Skeletal muscle tissue (tissue), 4 donors: Measurements from ENCODE around the gene DDX42. TPM values are rescaled to one million over a fixed set of nuclear protein-coding genes. Genes with fewer than 3 reads are reported as not detected.
A peak's percentile ranks its signal among the peaks of the same experiment; 100 is the strongest.

ENCODE experiments used
- H3K27ac ChIP-seq: one replicate; pipeline ENCODE4 v1.7.0; 2013; ENCODE audit warnings: mild to moderate bottlenecking, low read depth, low read length, inconsistent platforms
- H3K27me3 ChIP-seq, 3 donors: one replicate each; pipeline ENCODE4 v1.7.0; 2013; ENCODE audit warnings: low read length in 3 of 3; ENCODE audit not compliant: control insufficient read depth in 3 of 3, insufficient read depth in 3 of 3
- H3K36me3 ChIP-seq, 3 donors: one replicate each; pipeline ENCODE4 v1.7.0; 2013; ENCODE audit warnings: low read length in 3 of 3; ENCODE audit not compliant: control insufficient read depth in 3 of 3, insufficient read depth in 3 of 3
- H3K4me1 ChIP-seq, 3 donors: one replicate each; pipeline ENCODE4 v1.7.0; 2013; ENCODE audit warnings: low read length in 3 of 3, mild to moderate bottlenecking in 3 of 3; ENCODE audit not compliant: control insufficient read depth in 3 of 3, insufficient read depth in 3 of 3
- H3K4me3 ChIP-seq, 3 donors: one replicate each; pipeline ENCODE4 v1.7.0; 2013; ENCODE audit warnings: low read length in 3 of 3
- H3K9ac ChIP-seq, 3 donors: one replicate each; pipeline ENCODE4 v1.7.0; 2013; ENCODE audit warnings: low read length in 3 of 3, mild to moderate bottlenecking in 3 of 3, moderate library complexity in 2 of 3, low read depth in 1 of 3
- H3K9me3 ChIP-seq, 3 donors: one replicate each; pipeline ENCODE4 v1.7.0; 2013; ENCODE audit warnings: low read length in 3 of 3; ENCODE audit not compliant: control insufficient read depth in 3 of 3
- total RNA-seq: library from RNA; depleted of rRNA; stranded (reverse); fragments of >200 nt; gene quantifications from one replicate; pipeline ENCODE4 v1.2.3, GENCODE V29; 2014
- donor health status: Osteomylitis.

DDX42 gene
- total RNA-seq, 1 donor from 2014 or later, result 69.9 TPM

DNA sequence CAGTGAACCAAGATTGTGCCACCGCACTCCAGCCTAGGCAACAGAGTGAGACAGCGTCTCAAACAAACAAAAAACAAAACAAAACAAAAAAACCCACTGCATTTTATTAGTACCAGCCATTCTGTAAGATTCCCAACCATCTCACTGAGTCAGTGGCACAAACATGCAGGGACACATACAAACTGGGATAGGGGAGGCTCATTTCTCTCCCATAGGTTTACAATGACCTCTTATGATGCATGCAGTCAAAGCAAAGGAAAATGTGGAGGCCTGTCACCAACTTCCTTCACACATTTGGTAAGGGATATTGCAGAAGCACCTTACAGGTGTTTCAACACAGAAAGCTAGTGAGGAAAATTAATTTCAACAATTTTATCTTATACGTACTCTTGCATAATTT, 19.9 kb upstream of the DDX42 start:
- Histone ChIP-seq H3K27ac (no peak overlapping the region), H3K27me3 (no peaks in the 10 kb centered on the region), H3K36me3 (peaks cover 27 to 64% (median 56%) of the 10 kb centered on the region in 3 donors)

DNA sequence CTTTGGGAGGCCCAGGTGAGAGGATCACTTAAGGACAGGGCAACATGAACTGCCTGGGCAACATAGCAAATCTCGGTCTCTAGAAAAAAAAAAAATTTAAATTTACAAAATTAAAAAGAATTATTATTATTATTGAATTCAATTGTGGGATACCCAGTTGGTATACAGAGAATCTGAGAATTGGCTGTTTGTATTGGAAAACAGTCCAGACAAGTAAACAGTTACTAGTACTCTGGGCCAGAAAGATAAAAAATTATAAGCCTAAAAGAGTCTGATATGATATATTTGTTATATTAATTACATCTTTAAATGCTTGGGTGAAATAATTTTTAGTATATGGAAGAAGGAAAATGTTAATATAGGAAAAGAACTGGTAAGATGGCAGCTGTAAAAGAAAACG, 15.5 kb upstream of the DDX42 start:
- H3K4me3 ChIP-seq, result no peak overlapping the region
- H3K9ac ChIP-seq, result no peak overlapping the region
- peaks cover 40 to 65% (median 53%) of the 10 kb centered on the region in 3 donors for H3K36me3 ChIP-seq
- no peaks in the 10 kb centered on the region for H3K27me3 ChIP-seq
- H3K4me1 ChIP-seq, result no peaks in the 10 kb centered on the region
- H3K9me3 ChIP-seq, result no peaks in the 10 kb centered on the region
- H3K27ac ChIP-seq, result no peak overlapping the region

More for the DNA sequence above, 19.9 kb upstream of the DDX42 start:
- no peaks in the 10 kb centered on the region for H3K9me3 ChIP-seq
- no peak overlapping the region for H3K4me3 ChIP-seq
- H3K9ac ChIP-seq, result no peak overlapping the region
- H3K4me1 ChIP-seq, result no peaks in the 10 kb centered on the region

GRCh38 chr17:63760771-63761539, 13.0 kb upstream of the DDX42 start:
- no peak overlapping the region for H3K27ac ChIP-seq
- H3K9me3 ChIP-seq, result no peaks in the 10 kb centered on the region
- H3K4me3 ChIP-seq, result no peak overlapping the region
- H3K9ac ChIP-seq, result no peak overlapping the region
- no peaks in the 10 kb centered on the region for H3K27me3 ChIP-seq
- peaks cover 28 to 56% (median 55%) of the 10 kb centered on the region in 3 donors for H3K36me3 ChIP-seq
- no peaks in the 10 kb centered on the region for H3K4me1 ChIP-seq

DNA sequence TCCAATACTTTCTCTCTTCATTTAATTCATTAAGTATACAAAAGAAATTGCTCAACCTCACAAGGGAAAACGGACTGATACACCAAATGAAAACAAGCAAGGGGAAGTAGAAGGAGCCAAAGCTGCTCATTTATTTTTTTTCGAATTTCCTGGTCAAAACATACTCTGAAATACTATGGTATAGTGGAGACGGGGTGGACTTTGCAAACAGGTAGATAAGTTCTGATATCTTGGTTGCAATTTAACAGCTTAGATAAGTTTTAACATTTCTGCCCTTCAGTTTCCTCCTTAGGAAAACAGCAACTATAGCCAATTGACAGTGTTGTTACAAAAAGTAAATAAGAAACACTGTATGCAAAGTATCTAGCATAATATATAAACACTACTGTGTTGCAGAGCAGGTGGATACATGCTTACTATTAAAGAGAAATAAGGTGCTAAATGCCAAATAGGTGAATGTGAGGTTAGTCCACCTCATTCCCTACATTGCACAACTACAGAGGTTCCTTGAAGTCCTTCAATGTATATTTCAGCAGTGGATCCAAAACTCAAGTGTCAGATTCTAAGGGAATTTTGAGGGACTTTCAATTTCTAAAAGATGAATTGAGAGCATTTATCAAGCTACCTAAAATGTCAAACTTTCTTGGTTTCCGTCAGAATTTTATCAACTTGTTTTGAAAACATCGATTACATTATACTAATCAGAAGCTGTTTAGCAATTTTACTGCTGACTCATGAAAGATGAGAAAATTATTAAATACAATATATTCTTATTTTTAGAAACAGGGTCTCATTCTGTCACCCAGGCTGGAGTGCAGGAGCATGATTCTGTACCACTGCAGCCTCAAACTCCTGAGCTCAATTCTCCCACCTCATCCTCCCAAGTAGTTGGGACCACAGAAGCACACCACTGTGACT, 11.6 kb upstream of the DDX42 start:
- Histone ChIP-seq H3K9me3 (no peaks in the 10 kb centered on the region), H3K36me3 (peaks cover 24 to 44% (median 44%) of the 10 kb centered on the region in 3 donors), H3K27me3 (no peaks in the 10 kb centered on the region), H3K4me3 (no peak overlapping the region), H3K27ac (no peak overlapping the region), H3K9ac (no peak overlapping the region), H3K4me1 (no peaks in the 10 kb centered on the region)

DNA sequence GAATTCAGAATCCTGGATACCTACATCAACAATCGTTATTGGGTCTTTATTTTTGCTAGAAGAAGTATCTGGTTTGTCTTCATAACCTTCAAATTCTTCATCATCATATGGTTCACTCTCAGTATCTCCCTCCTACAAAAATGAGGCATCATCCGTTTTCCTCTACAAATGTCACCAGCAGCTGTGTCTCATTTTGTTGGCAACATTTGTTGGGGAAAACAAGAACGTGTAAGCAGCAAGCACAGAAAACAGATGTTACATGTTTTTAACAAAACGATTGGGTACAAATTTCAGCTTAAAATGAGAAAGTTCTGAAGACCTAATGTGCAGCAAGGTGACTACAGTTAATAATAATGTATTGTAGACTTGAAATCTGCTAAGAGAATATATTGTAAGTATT, 9.3 kb upstream of the DDX42 start:
- no peaks in the 10 kb centered on the region for H3K27me3 ChIP-seq
- no peak overlapping the region for H3K27ac ChIP-seq
- peaks cover 18 to 41% (median 31%) of the 10 kb centered on the region in 3 donors for H3K36me3 ChIP-seq
- no peaks in the 10 kb centered on the region for H3K9me3 ChIP-seq
- H3K9ac ChIP-seq, result no peak overlapping the region
- H3K4me1 ChIP-seq, result no peaks in the 10 kb centered on the region
- H3K4me3 ChIP-seq, result no peak overlapping the region

GRCh38 chr17:63766754-63767153, 7.2 kb upstream of the DDX42 start:
- H3K4me3 ChIP-seq, result no peak overlapping the region
- no peak overlapping the region for H3K27ac ChIP-seq
- no peak overlapping the region for H3K9ac ChIP-seq
- peaks cover 0 to 8% (median 6%) of the 10 kb centered on the region in 3 donors for H3K4me1 ChIP-seq
- H3K27me3 ChIP-seq, result no peaks in the 10 kb centered on the region
- no peaks in the 10 kb centered on the region for H3K9me3 ChIP-seq
- H3K36me3 ChIP-seq, result peaks cover 13 to 28% (median 28%) of the 10 kb centered on the region in 3 donors

DNA sequence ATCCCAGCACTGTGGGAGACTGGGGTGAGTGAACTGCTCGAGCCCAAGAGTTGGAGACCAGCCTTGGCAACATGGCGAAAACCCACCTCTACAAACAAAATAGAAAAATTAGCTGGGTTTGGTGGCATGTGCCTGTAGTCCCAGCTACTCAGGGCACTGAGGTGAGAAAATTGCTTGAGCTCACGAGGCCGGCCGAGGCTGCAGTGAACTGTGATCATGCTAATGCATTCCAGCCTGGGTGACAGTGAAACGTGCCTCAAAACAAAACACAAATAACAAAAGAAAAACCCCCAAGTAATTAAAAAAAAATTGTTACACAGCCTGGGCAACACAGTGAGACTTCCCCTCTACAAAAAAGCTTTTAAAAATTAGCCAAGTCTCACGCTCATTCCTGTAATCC, 5.5 kb upstream of the DDX42 start:
- Histone ChIP-seq H3K9ac (no peak overlapping the region), H3K9me3 (no peaks in the 10 kb centered on the region), H3K4me3 (no peak overlapping the region), H3K4me1 (peaks cover 0 to 10% (median 6%) of the 10 kb centered on the region in 3 donors), H3K27ac (no peak overlapping the region), H3K36me3 (peaks cover 3 to 15% (median 14%) of the 10 kb centered on the region in 3 donors), H3K27me3 (no peaks in the 10 kb centered on the region)

DNA sequence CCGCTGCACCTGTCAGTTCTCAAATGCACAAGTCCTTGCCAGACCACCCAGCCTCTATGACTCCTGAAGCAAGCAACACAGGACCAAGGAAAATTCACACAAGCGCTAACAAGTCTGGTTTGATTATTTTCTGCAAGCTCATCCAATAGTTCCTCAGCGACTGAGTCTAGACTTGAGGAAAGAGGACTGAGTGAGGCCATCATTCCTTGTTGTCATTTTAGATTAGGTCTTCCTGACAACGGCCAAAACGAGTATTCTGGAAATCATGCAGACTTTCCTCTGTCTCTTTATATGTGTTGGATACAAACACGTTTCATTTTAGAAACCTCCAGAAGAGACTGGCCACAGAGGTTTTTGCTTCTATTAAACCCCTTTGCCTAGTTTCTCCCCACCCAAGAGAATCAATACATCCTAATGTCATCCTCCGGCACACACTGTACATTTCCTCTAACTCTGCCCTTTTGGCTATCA, 1.1 kb upstream of the DDX42 start:
- H3K9ac ChIP-seq, result peak overlapping the region; percentile 97 to 99 (median 99)
- H3K9me3 ChIP-seq, result no peaks in the 10 kb centered on the region
- H3K27me3 ChIP-seq, result no peaks in the 10 kb centered on the region
- H3K4me3 ChIP-seq, result peak overlapping the region; percentile 83 to 98 (median 92)
- H3K36me3 ChIP-seq, result peaks cover 0 to 4% (median under 1%) of the 10 kb centered on the region in 3 donors
- H3K4me1 ChIP-seq, result peaks cover 17 to 29% (median 25%) of the 10 kb centered on the region in 3 donors
- peak overlapping the region; percentile 98 for H3K27ac ChIP-seq

GRCh38 chr17:63773272-63774140, 464 bp upstream of the DDX42 start, which contains the start of gene CCDC47:
Gene CCDC47, minus strand, starts transcription at chr17:63773597. Its CDS starts 7,422 bp downstream, at chr17:63766175.
- peak within 1 kb of the TSS; percentile 98 for H3K27ac ChIP-seq
- H3K4me1 ChIP-seq, result peaks cover 22 to 35% (median 25%) of the 10 kb centered on the region in 3 donors
- H3K36me3 ChIP-seq, result peaks cover 0 to 7% (median 4%) of the 10 kb centered on the region in 3 donors
- peak within 1 kb of the TSS; percentile 86 to 98 (median 92) for H3K4me3 ChIP-seq
- H3K27me3 ChIP-seq, result no peaks in the 10 kb centered on the region
- H3K9me3 ChIP-seq, result no peaks in the 10 kb centered on the region
- peak within 1 kb of the TSS; percentile 97 to 99 (median 99) for H3K9ac ChIP-seq
